ENCODE measurements around the gene ATXN7L1.

GRCh38 chr7:105654095-105654686 is 222.2 kb downstream of the ATXN7L1 start:
- TF ChIP-seq POLR2A (IDR thresholded peaks at IDR 0.05), result no peak
- no peak for TF ChIP-seq CTCF (IDR thresholded peaks at IDR 0.05)
- TF ChIP-seq POLR2AphosphoS5 (IDR thresholded peaks at IDR 0.05), result no peak
- no peak for TF ChIP-seq EP300 (IDR thresholded peaks at IDR 0.05)

Data from gastroesophageal sphincter (tissue), 3 donors.